Loucy (cell line): ENCODE results near the gene ZNG1B.
"Not testable (repeated sequence)": the region's sequence is repeated elsewhere in the genome, so short reads cannot be mapped to it uniquely, and the experiment has no call there.

Experiments
- CTCF ChIP-seq: fragments of 200-600 bp; sonication (generic); conservative IDR thresholded peaks from 2 replicates; pipeline ENCODE4 v1.5.1; 2014; ENCODE audit warnings: mild to moderate bottlenecking, antibody characterized with exemption, low read length
- EZH2phosphoT487 ChIP-seq: fragments of 200-600 bp; IDR thresholded peaks from 2 replicates; pipeline ENCODE4 v1.6.1; 2018; ENCODE audit warnings: antibody characterized with exemption, mild to moderate bottlenecking, moderate library complexity, borderline replicate concordance

DNA sequence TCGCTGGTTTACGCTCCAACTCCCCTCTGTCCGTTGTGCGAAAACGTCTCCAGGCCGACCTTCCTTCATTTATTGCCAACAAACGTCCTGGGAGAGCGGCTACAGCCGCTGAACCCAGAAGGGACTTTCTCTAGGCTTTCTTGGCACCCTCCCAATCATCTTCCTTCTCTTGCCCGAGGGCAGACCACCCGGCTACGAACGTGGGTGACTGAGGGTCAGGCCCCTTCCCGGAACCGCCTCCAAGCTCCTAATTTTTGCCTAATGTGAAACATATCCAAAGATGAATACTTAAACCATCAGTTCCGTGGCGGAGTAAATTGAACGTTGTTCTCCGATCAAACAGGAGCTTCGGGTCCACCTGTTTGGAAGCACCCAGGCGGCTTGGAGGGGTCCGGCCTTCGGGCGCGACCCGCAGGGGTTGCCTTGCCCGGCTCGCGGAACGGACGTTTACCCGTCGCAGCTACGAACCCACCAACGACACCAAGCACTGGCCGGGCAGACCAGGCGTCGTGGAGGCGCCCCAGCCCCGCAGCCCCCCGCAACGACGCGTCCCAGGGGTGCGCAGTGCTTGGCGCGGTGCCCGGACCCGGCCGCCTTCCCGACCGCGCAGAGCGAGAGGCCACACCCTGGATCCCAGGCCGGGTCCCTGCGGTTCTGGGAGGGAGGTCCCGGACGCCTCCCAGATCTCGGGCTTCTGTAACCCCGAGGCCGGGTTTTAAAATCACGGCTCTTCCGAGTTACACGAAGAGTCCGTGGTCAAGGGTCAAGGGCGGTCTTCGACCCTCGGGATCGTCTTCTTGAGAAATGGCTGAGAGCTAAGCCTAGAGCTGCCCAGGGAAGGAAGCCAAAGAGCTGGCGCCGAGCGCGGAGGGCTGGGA is 65.0 kb downstream of the ZNG1B start:
- not testable (repeated sequence) for TF ChIP-seq CTCF, EZH2phosphoT487
